Stimulated activated CD8-positive, alpha-beta memory T cell treated with anti-CD3 and anti-CD28 coated beads, Interleukin-15, amount 100 ng/mL, for 1 hour (primary cell): ENCODE data around the gene ARHGAP45.

ENCODE experiments used
- DNase-seq: peaks from one replicate; pipeline ENCODE4 v3.0.0-alpha.2; 2020; ENCODE audit warnings: low read depth

The ARHGAP45 gene

GRCh38 chr19:1135454-1135853 is 68.5 kb downstream of the ARHGAP45 start:
- no peak for DNase-seq

- DNase-seq: no peak
These were observed 69.2 kb downstream of the ARHGAP45 start for GRCh38 chr19:1136201-1136600.
